ENCODE data around the gene MICAL3. TPM values are rescaled to one million over a fixed set of nuclear protein-coding genes. Genes with fewer than 3 reads are reported as not detected.

The MICAL3 gene
- total and polyA plus RNA-seq, 5 donors = 30.4 to 105 (median 72.5) TPM

GRCh38 chr22:17782621-17783020, 241.7 kb downstream of the MICAL3 start:
- H3K9me3 ChIP-seq (ENCODE audit: control insufficient read depth, low read length) = no peaks in the 10 kb centered on the region

GRCh38 chr22:17782158-17782557, 242.2 kb downstream of the MICAL3 start:
- peak in 2 of 3 donors; percentile 34 to 43 for DNase-seq
- no peaks in the 10 kb centered on the region for H3K9me3 ChIP-seq (ENCODE audit: control insufficient read depth, low read length)
- peaks cover 5% of the 10 kb centered on the region for H3K4me1 ChIP-seq (ENCODE audit: control insufficient read depth, insufficient read depth, low read length)
- no peak overlapping the region for H3K4me3 ChIP-seq (ENCODE audit: low read length)
- ATAC-seq = no peak
- WGBS = 84% methylated on average over 13 of the region's 13 CpGs
- intact Hi-C loops (cut with DNase I) = no loop called here
- H3K27ac ChIP-seq (ENCODE audit: low read length) = no peak overlapping the region
- no peaks in the 10 kb centered on the region for H3K27me3 ChIP-seq (ENCODE audit: control insufficient read depth, insufficient read depth)

More at GRCh38 chr22:17782621-17783020, 241.7 kb downstream of the MICAL3 start:
- DNase-seq (peak in 1 of 3 donors; percentile 26), ATAC-seq (no peak)
- 91% methylated on average over 13 of the region's 13 CpGs for WGBS
- H3K27me3 ChIP-seq (ENCODE audit: control insufficient read depth, insufficient read depth) = no peaks in the 10 kb centered on the region
- peaks cover 7% of the 10 kb centered on the region for H3K4me1 ChIP-seq (ENCODE audit: control insufficient read depth, insufficient read depth, low read length)
- intact Hi-C loops (cut with DNase I) = no loop called here
- H3K27ac ChIP-seq (ENCODE audit: low read length) = no peak overlapping the region
- no peak overlapping the region for H3K4me3 ChIP-seq (ENCODE audit: low read length)

GRCh38 chr22:17781319-17782031, 242.9 kb downstream of the MICAL3 start:
- Histone ChIP-seq H3K27me3 (ENCODE audit: control insufficient read depth, insufficient read depth) (no peaks in the 10 kb centered on the region), H3K27ac (ENCODE audit: low read length) (no peak overlapping the region), H3K4me3 (ENCODE audit: low read length) (no peak overlapping the region), H3K4me1 (ENCODE audit: control insufficient read depth, insufficient read depth, low read length) (peaks cover 4% of the 10 kb centered on the region), H3K9me3 (ENCODE audit: control insufficient read depth, low read length) (no peaks in the 10 kb centered on the region)
- ATAC-seq (no peak), DNase-seq (peak in 2 of 3 donors; percentile 54 to 56)
- intact Hi-C loops (cut with DNase I) = no loop called here
- 65% methylated on average over 12 of the region's 12 CpGs for WGBS

GRCh38 chr22:17780741-17781318, 243.5 kb downstream of the MICAL3 start:
- Histone ChIP-seq H3K9me3 (ENCODE audit: control insufficient read depth, low read length) (no peaks in the 10 kb centered on the region), H3K4me3 (ENCODE audit: low read length) (no peak overlapping the region), H3K27ac (ENCODE audit: low read length) (no peak overlapping the region), H3K27me3 (ENCODE audit: control insufficient read depth, insufficient read depth) (no peaks in the 10 kb centered on the region), H3K4me1 (ENCODE audit: control insufficient read depth, insufficient read depth, low read length) (peaks cover 4% of the 10 kb centered on the region)
- WGBS = 87% methylated on average over 10 of the region's 10 CpGs
- ATAC-seq = no peak
- intact Hi-C loops (cut with DNase I) = no loop called here
- peak; percentile 3 to 57 (median 13) for DNase-seq

GRCh38 chr22:17780116-17780740, 244.1 kb downstream of the MICAL3 start:
- WGBS = 81% methylated on average over 19 of the region's 19 CpGs
- Histone ChIP-seq H3K4me1 (ENCODE audit: control insufficient read depth, insufficient read depth, low read length) (no peaks in the 10 kb centered on the region), H3K27ac (ENCODE audit: low read length) (no peak overlapping the region), H3K9me3 (ENCODE audit: control insufficient read depth, low read length) (no peaks in the 10 kb centered on the region), H3K4me3 (ENCODE audit: low read length) (no peak overlapping the region), H3K27me3 (ENCODE audit: control insufficient read depth, insufficient read depth) (no peaks in the 10 kb centered on the region)
- intact Hi-C loops (cut with DNase I) = no loop called here
- ATAC-seq = no peak
- DNase-seq = peak in 1 of 3 donors; percentile 40

- 70% methylated on average over 27 of the region's 27 CpGs for WGBS
- intact Hi-C loops (cut with DNase I) = no loop called here
- ATAC-seq (no peak), DNase-seq (peak in 1 of 3 donors; percentile 44)
- Histone ChIP-seq H3K9me3 (ENCODE audit: control insufficient read depth, low read length) (no peaks in the 10 kb centered on the region), H3K4me1 (ENCODE audit: control insufficient read depth, insufficient read depth, low read length) (peaks cover 2% of the 10 kb centered on the region), H3K4me3 (ENCODE audit: low read length) (no peak overlapping the region), H3K27ac (ENCODE audit: low read length) (no peak overlapping the region), H3K27me3 (ENCODE audit: control insufficient read depth, insufficient read depth) (no peaks in the 10 kb centered on the region)
These were observed 244.9 kb downstream of the MICAL3 start for GRCh38 chr22:17779286-17780115.

- intact Hi-C loops (cut with DNase I) = no loop called here
- no peak overlapping the region for H3K4me3 ChIP-seq (ENCODE audit: low read length)
- DNase-seq (peak in 1 of 3 donors; percentile 16), ATAC-seq (no peak)
- H3K4me1 ChIP-seq (ENCODE audit: control insufficient read depth, insufficient read depth, low read length) = peaks cover 2% of the 10 kb centered on the region
- H3K9me3 ChIP-seq (ENCODE audit: control insufficient read depth, low read length) = no peaks in the 10 kb centered on the region
- 93% methylated on average over 23 of the region's 23 CpGs for WGBS
- H3K27me3 ChIP-seq (ENCODE audit: control insufficient read depth, insufficient read depth) = no peaks in the 10 kb centered on the region
- no peak overlapping the region for H3K27ac ChIP-seq (ENCODE audit: low read length)
These were observed 245.9 kb downstream of the MICAL3 start for GRCh38 chr22:17778412-17778976.

GRCh38 chr22:17777717-17778044, 246.7 kb downstream of the MICAL3 start:
- ATAC-seq (no peak), DNase-seq (no peak)
- Histone ChIP-seq H3K27ac (ENCODE audit: low read length) (no peak overlapping the region), H3K27me3 (ENCODE audit: control insufficient read depth, insufficient read depth) (no peaks in the 10 kb centered on the region), H3K9me3 (ENCODE audit: control insufficient read depth, low read length) (no peaks in the 10 kb centered on the region), H3K4me3 (ENCODE audit: low read length) (no peak overlapping the region), H3K4me1 (ENCODE audit: control insufficient read depth, insufficient read depth, low read length) (peaks cover 2% of the 10 kb centered on the region)
- 64% methylated on average over 6 of the region's 6 CpGs for WGBS
- intact Hi-C loops (cut with DNase I) = no loop called here

GRCh38 chr22:17777005-17777716, 247.2 kb downstream of the MICAL3 start:
- Histone ChIP-seq H3K4me3 (ENCODE audit: low read length) (peak overlapping the region; percentile 1), H3K9me3 (ENCODE audit: control insufficient read depth, low read length) (no peaks in the 10 kb centered on the region), H3K27me3 (ENCODE audit: control insufficient read depth, insufficient read depth) (no peaks in the 10 kb centered on the region), H3K27ac (ENCODE audit: low read length) (peak overlapping the region; percentile 7), H3K4me1 (ENCODE audit: control insufficient read depth, insufficient read depth, low read length) (peaks cover 2% of the 10 kb centered on the region)
- no peak for ATAC-seq
- 52% methylated on average over 27 of the region's 27 CpGs for WGBS
- intact Hi-C loops (cut with DNase I) = no loop called here
- peak in 2 of 3 donors; percentile 71 to 73 for DNase-seq

- DNase-seq (peak in 1 of 3 donors; percentile 21), ATAC-seq (no peak)
- H3K9me3 ChIP-seq (ENCODE audit: control insufficient read depth, low read length) = no peaks in the 10 kb centered on the region
- no peak overlapping the region for H3K27ac ChIP-seq (ENCODE audit: low read length)
- WGBS = 88% methylated on average over 10 of the region's 10 CpGs
- H3K4me1 ChIP-seq (ENCODE audit: control insufficient read depth, insufficient read depth, low read length) = peaks cover 2% of the 10 kb centered on the region
- no peaks in the 10 kb centered on the region for H3K27me3 ChIP-seq (ENCODE audit: control insufficient read depth, insufficient read depth)
- intact Hi-C loops (cut with DNase I) = no loop called here
- H3K4me3 ChIP-seq (ENCODE audit: low read length) = no peak overlapping the region
These were observed 248.4 kb downstream of the MICAL3 start for GRCh38 chr22:17775781-17776465.

Data from right cardiac atrium (tissue), 5 donors.